Measurements from ENCODE around the gene FAAH2. TPM values are rescaled to one million over a fixed set of nuclear protein-coding genes. Genes with fewer than 3 reads are reported as not detected.

FAAH2 gene
- total RNA-seq, 2 experiments from 2014 or later: 1.3 to 1.7 TPM

DNA sequence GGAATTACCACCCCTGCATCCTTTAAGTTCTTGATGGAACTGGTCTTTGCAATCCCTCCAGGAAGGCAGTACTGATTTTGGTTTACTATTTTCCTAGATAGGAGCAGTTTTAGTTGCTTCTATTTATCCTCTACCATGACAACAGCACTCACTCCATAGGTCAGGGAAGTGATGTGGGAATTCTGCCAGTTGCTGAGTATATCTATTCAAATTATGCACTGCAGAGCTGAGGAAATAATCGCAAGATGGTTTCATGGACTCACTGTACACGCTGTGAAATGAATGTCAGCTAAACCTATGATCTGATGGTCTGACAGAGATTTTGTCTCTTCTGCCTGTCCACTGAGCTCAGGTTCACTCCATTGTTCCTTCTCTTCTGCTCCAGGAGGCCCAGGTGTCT, 135.8 kb downstream of the FAAH2 start:
- ATAC-seq (no peak), DNase-seq (no peak)
- Mint-ChIP-seq H3K4me1 (ENCODE audit: low read depth) (no peaks in the 10 kb centered on the region), H3K27me3 (no peaks in the 10 kb centered on the region), H3K4me3 (no peak overlapping the region), H3K27ac (no peak overlapping the region), H3K36me3 (ENCODE audit: low read depth) (peaks cover 2% of the 10 kb centered on the region), H3K9me3 (no peaks in the 10 kb centered on the region)
- intact Hi-C loops (cut with micrococcal nuclease): no loop called here
- TF ChIP-seq, protein P1, sequence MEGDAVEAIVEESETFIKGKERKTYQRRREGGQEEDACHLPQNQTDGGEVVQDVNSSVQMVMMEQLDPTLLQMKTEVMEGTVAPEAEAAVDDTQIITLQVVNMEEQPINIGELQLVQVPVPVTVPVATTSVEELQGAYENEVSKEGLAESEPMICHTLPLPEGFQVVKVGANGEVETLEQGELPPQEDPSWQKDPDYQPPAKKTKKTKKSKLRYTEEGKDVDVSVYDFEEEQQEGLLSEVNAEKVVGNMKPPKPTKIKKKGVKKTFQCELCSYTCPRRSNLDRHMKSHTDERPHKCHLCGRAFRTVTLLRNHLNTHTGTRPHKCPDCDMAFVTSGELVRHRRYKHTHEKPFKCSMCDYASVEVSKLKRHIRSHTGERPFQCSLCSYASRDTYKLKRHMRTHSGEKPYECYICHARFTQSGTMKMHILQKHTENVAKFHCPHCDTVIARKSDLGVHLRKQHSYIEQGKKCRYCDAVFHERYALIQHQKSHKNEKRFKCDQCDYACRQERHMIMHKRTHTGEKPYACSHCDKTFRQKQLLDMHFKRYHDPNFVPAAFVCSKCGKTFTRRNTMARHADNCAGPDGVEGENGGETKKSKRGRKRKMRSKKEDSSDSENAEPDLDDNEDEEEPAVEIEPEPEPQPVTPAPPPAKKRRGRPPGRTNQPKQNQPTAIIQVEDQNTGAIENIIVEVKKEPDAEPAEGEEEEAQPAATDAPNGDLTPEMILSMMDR (IDR thresholded peaks at IDR 0.05): no peak
- POLR2A ChIA-PET: no interaction called here
- CTCF ChIA-PET: no interaction called here

DNA sequence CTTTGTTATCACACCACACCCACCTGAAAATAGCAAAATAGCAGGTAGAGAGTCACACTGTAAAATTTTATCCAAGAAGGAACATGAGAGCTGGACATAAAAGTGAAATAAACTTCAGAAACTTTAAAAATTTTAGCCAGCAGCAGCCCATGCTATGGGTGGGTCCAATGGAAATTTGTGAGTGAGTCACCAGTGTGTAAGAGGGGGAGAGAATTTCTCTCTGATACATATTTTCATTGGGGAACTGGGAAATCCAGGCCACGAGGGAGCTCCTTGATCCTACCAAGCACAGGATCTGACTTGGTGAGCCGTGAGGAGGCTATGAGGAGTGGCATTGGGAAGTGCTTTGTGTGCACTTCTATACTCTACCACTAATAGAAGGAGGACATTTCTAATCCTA, 136.3 kb downstream of the FAAH2 start:
- CTCF ChIA-PET: no interaction called here

DNA sequence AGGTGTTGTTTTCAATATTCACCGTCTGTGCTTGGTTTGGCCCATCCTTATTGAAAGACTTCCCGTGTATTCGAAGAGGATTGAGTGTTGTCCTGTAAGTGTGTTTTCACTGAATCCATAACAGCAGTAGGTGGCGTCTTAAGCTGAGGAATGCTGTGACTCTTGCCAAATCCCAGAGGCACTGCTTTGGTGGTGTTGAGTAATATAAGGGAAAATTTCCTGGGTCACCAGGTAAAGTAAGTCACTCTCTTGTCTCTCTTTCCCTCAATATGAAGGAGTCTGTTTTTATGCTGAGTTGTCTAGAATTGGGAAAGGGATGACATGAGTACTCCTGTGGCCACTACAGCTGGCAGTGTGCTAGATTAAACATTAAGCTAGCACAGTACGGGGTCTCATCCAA, 158.6 kb downstream of the FAAH2 start:
- DNase-seq (no peak), ATAC-seq (no peak)
- intact Hi-C loops (cut with micrococcal nuclease): no loop called here
- Mint-ChIP-seq H3K9me3 (no peaks in the 10 kb centered on the region), H3K36me3 (ENCODE audit: low read depth) (peaks cover 3% of the 10 kb centered on the region), H3K4me3 (no peak overlapping the region), H3K4me1 (ENCODE audit: low read depth) (no peaks in the 10 kb centered on the region), H3K27ac (no peak overlapping the region), H3K27me3 (no peaks in the 10 kb centered on the region)
- ChIA-PET CTCF (no interaction called here), POLR2A (no interaction called here)
- TF ChIP-seq, protein P1 (IDR thresholded peaks at IDR 0.05): no peak

More for the DNA sequence above, 136.3 kb downstream of the FAAH2 start:
- ATAC-seq (no peak), DNase-seq (no peak)
- Mint-ChIP-seq H3K4me3 (no peak overlapping the region), H3K27ac (no peak overlapping the region), H3K9me3 (no peaks in the 10 kb centered on the region), H3K4me1 (ENCODE audit: low read depth) (no peaks in the 10 kb centered on the region), H3K36me3 (ENCODE audit: low read depth) (peaks cover 2% of the 10 kb centered on the region), H3K27me3 (no peaks in the 10 kb centered on the region)
- intact Hi-C loops (cut with micrococcal nuclease): no loop called here
- POLR2A ChIA-PET: no interaction called here
- TF ChIP-seq, protein P1 (IDR thresholded peaks at IDR 0.05): no peak

DNA sequence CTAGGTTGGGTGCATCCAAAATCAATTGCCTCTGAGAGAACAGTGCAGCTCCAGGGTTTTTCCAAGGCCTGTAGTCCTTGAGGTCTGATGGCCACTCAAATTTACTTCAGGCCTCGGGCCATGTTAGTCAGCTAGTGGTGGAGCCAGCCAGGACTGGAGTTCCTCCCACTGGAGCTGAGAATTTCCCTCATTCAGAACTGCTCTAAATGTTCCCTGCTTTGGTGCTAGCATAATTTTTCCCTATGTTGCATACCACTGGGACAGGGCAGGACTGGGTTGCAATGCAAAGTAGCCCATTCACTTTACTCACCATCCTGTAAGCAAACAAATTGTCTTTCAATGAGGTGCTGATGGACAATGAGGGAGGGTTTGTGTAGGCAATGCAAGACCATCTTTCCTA, 159.3 kb downstream of the FAAH2 start:
- ATAC-seq: no peak
- H3K4me3 Mint-ChIP-seq: no peak overlapping the region
- POLR2A ChIA-PET: no interaction called here

DNA sequence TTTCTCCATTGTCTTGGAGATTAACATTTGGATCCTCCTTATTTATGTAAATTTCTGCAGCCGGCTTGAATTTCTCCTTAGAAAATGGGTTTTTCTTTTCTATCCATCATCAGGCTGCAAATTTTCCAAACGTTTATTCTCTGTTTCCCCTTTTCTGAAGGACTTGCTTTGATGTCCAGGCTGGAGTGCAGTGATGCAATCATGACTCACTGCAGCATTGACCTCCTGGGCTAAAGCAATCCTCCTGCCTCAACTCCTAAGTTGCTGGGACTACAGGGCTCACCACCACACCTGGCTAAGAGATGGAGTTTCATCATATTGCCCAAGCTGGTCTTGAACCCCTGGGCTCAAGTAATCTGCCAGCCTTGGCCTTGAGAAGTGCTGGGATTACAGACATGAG, 161.3 kb downstream of the FAAH2 start:
- H3K9me3 Mint-ChIP-seq: no peaks in the 10 kb centered on the region
- no peaks in the 10 kb centered on the region for H3K4me1 Mint-ChIP-seq (ENCODE audit: low read depth)
- ATAC-seq (no peak), DNase-seq (no peak)
- H3K4me3 Mint-ChIP-seq: no peak overlapping the region
- POLR2A ChIA-PET: no interaction called here
- H3K27ac Mint-ChIP-seq: no peak overlapping the region
- CTCF ChIA-PET: no interaction called here
- H3K27me3 Mint-ChIP-seq: no peaks in the 10 kb centered on the region
- intact Hi-C loops (cut with micrococcal nuclease): no loop called here
- TF ChIP-seq, protein P1 (IDR thresholded peaks at IDR 0.05): no peak
- H3K36me3 Mint-ChIP-seq (ENCODE audit: low read depth): peaks cover 12% of the 10 kb centered on the region

More for the DNA sequence above, 159.3 kb downstream of the FAAH2 start:
- CTCF ChIA-PET: no interaction called here
- TF ChIP-seq, protein P1 (IDR thresholded peaks at IDR 0.05): no peak
- Mint-ChIP-seq H3K27me3 (no peaks in the 10 kb centered on the region), H3K4me1 (ENCODE audit: low read depth) (no peaks in the 10 kb centered on the region), H3K9me3 (no peaks in the 10 kb centered on the region), H3K36me3 (ENCODE audit: low read depth) (peaks cover 4% of the 10 kb centered on the region), H3K27ac (no peak overlapping the region)
- intact Hi-C loops (cut with micrococcal nuclease): no loop called here
- no peak for DNase-seq

Measured in activated CD8-positive, alpha-beta T cell treated with anti-CD3 and anti-CD28 coated beads for 36 hours (primary cell).